Measurements from ENCODE around the gene STXBP5L. TPM values are rescaled to one million over a fixed set of nuclear protein-coding genes. Genes with fewer than 3 reads are reported as not detected.
"Not testable (repeated sequence)": the region's sequence is repeated elsewhere in the genome, so short reads cannot be mapped to it uniquely, and the experiment has no call there.

STXBP5L gene
- total RNA-seq, 2 donors from 2014 or later = not detected

DNA sequence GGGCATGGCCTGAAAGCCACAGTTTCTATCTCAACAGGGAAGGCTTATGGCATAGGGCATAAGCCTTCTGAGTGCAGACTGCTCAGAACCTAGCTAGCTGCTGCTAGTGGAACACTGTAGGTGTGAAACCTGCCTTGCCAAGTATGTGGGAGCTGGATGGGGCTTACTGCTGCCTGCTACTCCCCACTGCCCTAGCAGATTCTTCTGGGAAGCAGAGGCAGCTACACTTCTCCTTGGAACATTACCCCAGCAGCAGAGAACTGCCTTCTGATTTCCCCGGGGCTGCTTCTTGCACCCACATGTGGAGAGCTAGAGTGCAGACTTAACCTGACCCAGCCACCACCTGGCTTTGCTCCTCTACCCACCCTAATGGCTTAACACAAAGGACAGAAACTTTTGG, 422.1 kb downstream of the STXBP5L start:
- H3K27me3 Mint-ChIP-seq = peaks cover 7% of the 10 kb centered on the region
- H3K27ac Mint-ChIP-seq = no peak overlapping the region
- no peak overlapping the region for H3K4me3 Mint-ChIP-seq
- no peak for ATAC-seq
- H3K4me1 Mint-ChIP-seq = no peaks in the 10 kb centered on the region
- no peaks in the 10 kb centered on the region for H3K9me3 ChIP-seq (ENCODE audit: control insufficient read depth, low read length, poor library complexity, severe bottlenecking)
- H3K36me3 Mint-ChIP-seq (ENCODE audit: low read depth) = no peaks in the 10 kb centered on the region
- DNase-seq = no peak

DNA sequence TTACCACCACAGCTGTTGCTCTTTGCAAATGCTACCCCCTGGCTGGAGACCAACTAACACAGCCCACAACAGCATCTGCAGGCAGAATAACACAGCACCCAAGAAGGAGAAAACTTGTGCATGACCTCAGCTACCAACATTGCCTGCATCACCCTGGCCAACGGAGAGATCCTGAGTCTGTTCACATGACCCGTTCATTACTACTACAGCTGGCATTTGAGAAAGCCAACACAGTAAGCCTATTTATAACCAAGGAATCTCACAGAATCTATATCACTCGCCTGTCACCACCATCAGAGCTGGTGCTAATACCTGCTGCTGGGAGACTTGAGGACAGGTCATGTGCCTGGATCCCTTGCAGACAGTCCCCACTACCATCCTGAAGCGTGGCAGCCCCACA, 422.6 kb downstream of the STXBP5L start:
- H3K27me3 Mint-ChIP-seq = peaks cover 7% of the 10 kb centered on the region
- no peak overlapping the region for H3K4me3 Mint-ChIP-seq
- no peaks in the 10 kb centered on the region for H3K36me3 Mint-ChIP-seq (ENCODE audit: low read depth)
- no peak overlapping the region for H3K27ac Mint-ChIP-seq
- DNase-seq = no peak
- no peaks in the 10 kb centered on the region for H3K9me3 ChIP-seq (ENCODE audit: control insufficient read depth, low read length, poor library complexity, severe bottlenecking)
- no peak for ATAC-seq
- H3K4me1 Mint-ChIP-seq = no peaks in the 10 kb centered on the region

DNA sequence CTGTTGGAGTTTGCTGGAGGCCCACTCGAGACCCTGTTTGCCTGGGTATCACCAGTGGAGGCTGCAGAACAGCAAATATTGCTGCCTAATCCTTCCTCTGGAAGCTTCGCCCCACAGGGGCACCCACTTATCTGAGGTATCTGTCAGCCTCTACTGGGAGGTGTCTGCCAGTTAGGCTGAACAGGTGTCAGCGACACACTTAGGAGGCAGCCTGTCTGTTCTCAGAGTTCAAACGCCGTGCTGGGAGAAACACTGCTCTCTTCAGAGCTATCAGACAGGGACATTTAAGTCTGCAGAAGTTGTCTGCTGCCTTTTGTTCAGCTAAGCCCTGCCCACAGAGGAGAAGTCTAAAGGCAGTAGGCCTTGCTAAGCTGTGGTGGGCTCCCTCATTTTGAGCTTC, 448.0 kb downstream of the STXBP5L start:
- H3K27ac Mint-ChIP-seq; H3K36me3 Mint-ChIP-seq (ENCODE audit: low read depth); DNase-seq; H3K4me1 Mint-ChIP-seq; ATAC-seq; H3K9me3 ChIP-seq (ENCODE audit: control insufficient read depth, low read length, poor library complexity, severe bottlenecking); H3K4me3 Mint-ChIP-seq; H3K27me3 Mint-ChIP-seq: not testable (repeated sequence)

DNA sequence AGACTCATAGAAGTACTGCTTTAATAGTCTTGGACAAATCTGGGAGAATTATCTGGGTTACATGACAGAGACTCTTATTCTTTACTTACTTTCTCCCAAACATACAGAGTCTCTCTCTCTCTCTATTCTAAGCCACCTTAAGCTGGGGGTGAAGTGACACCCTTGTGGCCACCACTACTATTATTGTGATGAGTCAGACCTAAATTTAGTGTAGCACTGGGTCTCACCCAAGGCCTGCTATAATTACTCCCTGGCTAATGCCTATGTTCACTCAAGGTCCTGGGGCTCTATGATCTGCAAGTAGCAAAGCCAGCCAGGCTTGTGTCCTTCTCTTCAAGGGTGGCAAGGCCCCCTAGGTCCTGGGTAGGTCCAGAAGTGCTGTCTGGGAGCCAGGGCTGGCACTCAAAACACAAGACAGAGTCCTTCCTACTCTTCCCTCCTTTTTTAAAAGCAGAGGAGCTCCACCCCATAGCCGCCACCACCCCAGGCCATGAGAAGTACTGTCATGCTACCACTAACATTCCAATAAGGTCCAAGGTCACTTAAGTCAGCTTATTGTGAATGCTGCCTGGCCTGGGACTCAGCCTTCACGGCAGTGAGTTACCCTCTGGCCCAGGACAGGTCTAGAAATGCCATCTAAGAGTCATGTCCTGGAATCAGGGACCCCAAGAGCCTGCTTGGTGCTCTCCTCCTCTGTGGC, 454.2 kb downstream of the STXBP5L start:
- Mint-ChIP-seq H3K4me3 (no peak overlapping the region), H3K27me3 (no peaks in the 10 kb centered on the region), H3K27ac (no peak overlapping the region), H3K4me1 (no peaks in the 10 kb centered on the region), H3K36me3 (ENCODE audit: low read depth) (no peaks in the 10 kb centered on the region)
- no peaks in the 10 kb centered on the region for H3K9me3 ChIP-seq (ENCODE audit: control insufficient read depth, low read length, poor library complexity, severe bottlenecking)
- DNase-seq (no peak), ATAC-seq (no peak)

DNA sequence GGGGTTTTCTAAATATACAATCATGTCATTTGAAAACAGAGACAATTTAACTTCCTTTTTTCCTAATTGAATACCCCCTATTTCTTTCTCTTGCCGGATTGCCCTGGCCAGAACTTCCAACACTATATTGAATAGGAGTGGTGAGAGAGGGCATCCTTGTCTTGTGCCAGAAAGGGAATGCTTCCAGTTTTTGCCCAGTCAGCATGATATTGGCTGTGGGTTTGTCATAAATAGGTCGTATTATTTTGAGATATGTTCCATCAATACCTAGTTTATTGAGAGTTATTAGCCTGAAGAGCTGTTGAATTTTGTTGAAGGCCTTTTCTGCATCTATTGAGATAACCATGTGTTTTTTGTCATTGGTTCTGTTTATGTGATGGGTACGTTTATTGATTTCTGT, 480.3 kb downstream of the STXBP5L start:
- H3K27me3 Mint-ChIP-seq; ATAC-seq; DNase-seq; H3K9me3 ChIP-seq (ENCODE audit: control insufficient read depth, low read length, poor library complexity, severe bottlenecking); H3K27ac Mint-ChIP-seq; H3K4me1 Mint-ChIP-seq; H3K36me3 Mint-ChIP-seq (ENCODE audit: low read depth); H3K4me3 Mint-ChIP-seq: not testable (repeated sequence)

DNA sequence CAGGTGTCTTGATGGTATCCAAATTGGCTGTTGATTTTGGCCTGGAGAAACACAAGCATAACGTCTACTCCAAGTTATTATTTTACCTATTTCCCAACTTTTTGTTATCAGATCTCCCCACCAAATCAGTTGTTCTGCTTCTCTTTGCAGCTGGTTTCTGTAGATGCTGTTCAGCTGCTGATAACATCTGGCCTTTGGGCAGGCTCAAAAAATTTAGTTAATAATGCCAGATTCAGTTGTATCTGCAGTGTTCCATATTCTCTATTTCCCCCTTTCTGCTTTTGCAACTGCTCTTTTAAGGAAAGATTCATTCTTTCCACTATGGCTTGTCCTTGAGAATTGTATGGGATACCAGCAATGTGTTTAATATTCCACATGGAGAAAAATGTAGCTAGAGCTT, 488.0 kb downstream of the STXBP5L start:
- not testable (repeated sequence) for H3K36me3 Mint-ChIP-seq (ENCODE audit: low read depth); H3K4me1 Mint-ChIP-seq; H3K27ac Mint-ChIP-seq; H3K9me3 ChIP-seq (ENCODE audit: control insufficient read depth, low read length, poor library complexity, severe bottlenecking); DNase-seq; ATAC-seq; H3K4me3 Mint-ChIP-seq
- peaks cover 37% of the 10 kb centered on the region for H3K27me3 Mint-ChIP-seq

DNA sequence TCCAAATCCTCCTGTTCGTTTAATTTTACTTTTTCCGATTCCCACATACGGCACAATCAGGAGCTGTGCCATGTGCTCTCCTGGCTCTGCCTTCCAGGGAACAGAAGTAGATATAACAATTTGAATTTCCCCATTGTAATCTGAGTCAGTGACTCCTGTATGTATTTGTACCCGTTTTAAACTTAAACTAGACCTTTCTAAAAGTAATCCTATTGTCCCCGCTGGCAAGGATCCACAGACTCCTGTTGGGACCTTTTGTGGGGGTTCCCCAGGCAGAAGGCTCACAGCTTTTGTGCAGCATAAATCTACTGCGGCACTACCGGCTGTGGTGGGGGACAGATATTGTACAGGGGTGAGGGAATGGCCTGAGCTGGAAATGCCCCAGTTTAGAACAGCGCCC, 490.0 kb downstream of the STXBP5L start:
- not testable (repeated sequence) for H3K36me3 Mint-ChIP-seq (ENCODE audit: low read depth); DNase-seq; ATAC-seq; H3K4me3 Mint-ChIP-seq; H3K27ac Mint-ChIP-seq; H3K9me3 ChIP-seq (ENCODE audit: control insufficient read depth, low read length, poor library complexity, severe bottlenecking); H3K4me1 Mint-ChIP-seq
- peaks cover 31% of the 10 kb centered on the region for H3K27me3 Mint-ChIP-seq

DNA sequence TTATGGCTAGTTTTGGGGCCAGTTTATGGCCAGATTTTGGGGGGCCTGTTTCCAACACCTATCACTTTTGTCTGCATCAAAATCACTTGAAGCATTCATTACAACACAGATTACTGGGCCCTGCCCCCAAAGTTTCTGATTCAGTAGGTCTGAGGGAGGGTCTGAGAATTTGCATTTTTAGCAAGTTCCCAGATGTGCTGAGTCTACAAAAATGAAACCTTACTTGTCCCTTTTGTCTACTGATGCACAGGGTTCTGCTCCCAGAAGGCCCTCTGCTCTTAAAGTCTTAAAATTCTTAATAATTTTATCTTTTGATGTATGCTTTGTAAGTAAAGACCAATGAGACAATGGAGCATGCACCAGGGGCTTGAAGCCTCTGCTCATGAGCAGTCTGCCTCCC, 491.8 kb downstream of the STXBP5L start:
- ATAC-seq (no peak), DNase-seq (no peak)
- no peaks in the 10 kb centered on the region for H3K9me3 ChIP-seq (ENCODE audit: control insufficient read depth, low read length, poor library complexity, severe bottlenecking)
- Mint-ChIP-seq H3K4me1 (no peaks in the 10 kb centered on the region), H3K36me3 (ENCODE audit: low read depth) (peaks cover 3% of the 10 kb centered on the region), H3K27ac (no peak overlapping the region), H3K4me3 (no peak overlapping the region), H3K27me3 (peaks cover 31% of the 10 kb centered on the region)

DNA sequence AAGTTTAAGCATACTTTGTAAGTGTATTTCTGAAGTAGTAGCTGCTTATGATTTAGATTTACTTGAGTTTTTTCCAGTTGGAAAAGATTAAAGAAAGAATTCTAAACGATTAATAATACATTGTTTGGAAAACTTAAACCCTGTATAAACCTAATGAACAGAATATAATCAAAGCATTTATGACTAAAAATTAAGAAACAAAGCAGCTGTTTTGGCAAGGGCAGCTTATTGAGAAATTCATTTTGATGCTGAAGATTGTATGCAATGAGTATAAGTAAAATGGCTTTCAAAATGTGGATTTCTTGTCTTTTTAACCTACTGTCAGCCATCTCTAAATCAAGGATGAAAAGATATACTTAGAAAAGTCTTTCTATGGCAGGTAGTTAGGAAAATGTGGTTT, 497.6 kb downstream of the STXBP5L start:
- no peak for ATAC-seq
- H3K27me3 Mint-ChIP-seq = peaks cover 21% of the 10 kb centered on the region
- no peak overlapping the region for H3K4me3 Mint-ChIP-seq

DNA sequence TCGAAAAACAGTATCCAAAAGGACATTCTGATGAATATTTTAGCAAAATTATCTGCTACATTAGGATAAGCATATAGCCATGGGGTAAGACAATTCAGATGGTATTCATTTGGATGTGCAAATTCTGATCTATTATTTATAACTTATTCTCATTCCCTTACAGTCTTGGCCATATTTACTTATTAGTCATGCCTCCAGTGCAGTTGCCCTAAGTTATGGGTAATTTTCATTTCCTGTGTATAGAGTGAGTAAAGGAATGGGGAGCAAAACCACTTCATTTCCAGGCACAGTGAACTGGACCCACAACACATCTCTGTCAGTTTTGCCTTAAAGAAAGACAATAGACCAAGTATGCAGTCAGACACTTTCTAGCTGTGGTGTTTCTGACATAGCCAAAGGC, 503.5 kb downstream of the STXBP5L start:
- Mint-ChIP-seq H3K27ac (no peak overlapping the region), H3K4me3 (no peak overlapping the region), H3K27me3 (peaks cover 22% of the 10 kb centered on the region), H3K4me1 (peaks cover 8% of the 10 kb centered on the region), H3K36me3 (ENCODE audit: low read depth) (peaks cover 2% of the 10 kb centered on the region)
- H3K9me3 ChIP-seq (ENCODE audit: control insufficient read depth, low read length, poor library complexity, severe bottlenecking) = no peaks in the 10 kb centered on the region
- ATAC-seq (no peak), DNase-seq (no peak)

More for the DNA sequence above, 497.6 kb downstream of the STXBP5L start:
- no peak for DNase-seq
- H3K36me3 Mint-ChIP-seq (ENCODE audit: low read depth) = no peaks in the 10 kb centered on the region
- peaks cover 6% of the 10 kb centered on the region for H3K4me1 Mint-ChIP-seq
- no peaks in the 10 kb centered on the region for H3K9me3 ChIP-seq (ENCODE audit: control insufficient read depth, low read length, poor library complexity, severe bottlenecking)
- no peak overlapping the region for H3K27ac Mint-ChIP-seq

DNA sequence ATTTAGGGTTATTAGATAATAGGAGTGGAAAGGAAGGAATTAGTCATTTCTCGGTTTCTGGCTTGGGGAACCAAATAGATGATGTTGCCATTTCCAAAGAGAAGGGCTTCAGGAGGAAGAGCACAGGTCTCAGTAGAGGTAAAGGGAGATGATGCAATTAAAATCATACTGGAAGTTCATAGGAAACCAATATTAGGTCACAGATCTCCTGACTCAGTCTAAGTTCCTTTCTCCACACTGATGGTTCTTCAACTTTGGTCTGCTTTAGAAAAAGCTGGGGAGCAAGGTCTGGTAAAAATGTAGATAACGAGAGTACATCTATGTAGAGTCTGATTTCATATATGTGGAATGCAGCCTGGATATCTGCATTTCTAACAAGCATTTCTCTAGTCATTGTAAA, 506.9 kb downstream of the STXBP5L start:
- peaks cover 2% of the 10 kb centered on the region for H3K36me3 Mint-ChIP-seq (ENCODE audit: low read depth)
- no peak for DNase-seq
- H3K4me1 Mint-ChIP-seq = peaks cover 2% of the 10 kb centered on the region
- peaks cover 8% of the 10 kb centered on the region for H3K27me3 Mint-ChIP-seq
- H3K4me3 Mint-ChIP-seq = no peak overlapping the region
- no peaks in the 10 kb centered on the region for H3K9me3 ChIP-seq (ENCODE audit: control insufficient read depth, low read length, poor library complexity, severe bottlenecking)
- ATAC-seq = no peak
- no peak overlapping the region for H3K27ac Mint-ChIP-seq

DNA sequence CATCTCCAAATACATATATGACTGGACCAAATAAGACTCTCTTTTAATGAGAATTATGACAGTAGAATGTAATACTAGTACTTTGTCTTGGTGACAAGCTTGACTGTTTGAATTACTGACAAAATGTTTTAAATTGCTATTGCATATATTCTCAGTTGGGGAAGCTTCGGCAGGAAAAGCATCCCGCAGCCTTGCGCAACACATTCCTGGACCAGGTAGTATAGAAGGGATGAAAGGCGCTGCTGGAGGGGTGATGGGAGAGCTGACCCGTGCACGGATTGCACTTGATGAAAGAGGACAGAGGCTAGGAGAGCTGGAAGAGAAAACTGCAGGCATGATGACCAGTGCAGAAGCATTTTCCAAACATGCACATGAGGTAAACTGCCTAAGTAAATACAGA, 510.2 kb downstream of the STXBP5L start:
- Mint-ChIP-seq H3K4me3 (no peak overlapping the region), H3K27me3 (peaks cover 8% of the 10 kb centered on the region), H3K4me1 (peaks cover 2% of the 10 kb centered on the region), H3K27ac (no peak overlapping the region), H3K36me3 (ENCODE audit: low read depth) (peaks cover 3% of the 10 kb centered on the region)
- DNase-seq (no peak), ATAC-seq (no peak)
- H3K9me3 ChIP-seq (ENCODE audit: control insufficient read depth, low read length, poor library complexity, severe bottlenecking) = no peaks in the 10 kb centered on the region

DNA sequence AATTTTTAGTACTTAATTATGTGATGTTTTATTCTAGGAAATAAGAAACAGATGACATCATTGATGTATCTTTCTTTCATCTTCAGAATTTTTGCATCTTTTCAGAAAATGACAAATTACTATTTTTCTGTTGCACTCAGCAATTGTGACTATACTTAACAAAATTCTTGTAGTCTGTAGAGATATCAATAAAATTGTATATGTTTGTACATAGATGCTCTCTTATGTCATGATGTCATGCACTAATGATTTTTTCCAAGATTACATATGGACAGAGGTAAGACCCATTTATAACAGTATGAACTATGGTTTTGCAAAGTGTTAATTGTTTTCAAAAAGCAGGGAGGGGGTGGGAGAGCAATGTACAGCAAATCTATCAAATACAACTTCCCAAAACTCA, 516.5 kb downstream of the STXBP5L start:
- ATAC-seq (no peak), DNase-seq (no peak)
- no peaks in the 10 kb centered on the region for H3K27me3 Mint-ChIP-seq
- no peak overlapping the region for H3K4me3 Mint-ChIP-seq
- peaks cover 2% of the 10 kb centered on the region for H3K36me3 Mint-ChIP-seq (ENCODE audit: low read depth)
- H3K4me1 Mint-ChIP-seq = no peaks in the 10 kb centered on the region
- H3K27ac Mint-ChIP-seq = no peak overlapping the region
- H3K9me3 ChIP-seq (ENCODE audit: control insufficient read depth, low read length, poor library complexity, severe bottlenecking) = no peaks in the 10 kb centered on the region

DNA sequence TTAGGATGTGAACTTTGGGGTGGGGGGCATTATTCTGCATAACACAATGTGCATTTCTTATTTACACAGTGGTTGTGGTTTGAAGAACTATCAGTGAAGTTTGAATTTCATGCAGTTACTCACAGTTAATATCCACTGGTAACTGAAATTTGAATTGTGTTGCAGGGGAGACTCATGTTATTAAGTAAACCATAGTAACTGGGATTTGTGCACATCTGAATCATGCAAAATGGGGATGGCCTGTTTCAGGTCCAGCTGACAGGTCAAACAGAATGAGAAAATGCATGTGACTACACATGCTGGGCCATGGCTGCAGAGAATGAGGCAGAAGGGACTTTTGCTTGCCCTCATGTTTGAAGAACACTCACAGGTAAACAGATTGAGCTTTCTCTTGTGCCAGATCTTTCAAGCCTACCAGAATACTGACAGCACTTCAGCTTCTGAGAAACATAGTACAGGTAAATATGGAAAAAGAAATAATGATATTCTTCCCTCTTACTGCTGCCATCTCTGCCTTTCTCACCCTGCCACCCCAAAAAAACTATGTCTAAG, 522.7 kb downstream of the STXBP5L start:
- ATAC-seq = no peak
- no peak for DNase-seq
- Mint-ChIP-seq H3K36me3 (ENCODE audit: low read depth) (no peaks in the 10 kb centered on the region), H3K4me1 (peaks cover 9% of the 10 kb centered on the region), H3K27ac (no peak overlapping the region), H3K4me3 (no peak overlapping the region), H3K27me3 (no peaks in the 10 kb centered on the region)
- no peaks in the 10 kb centered on the region for H3K9me3 ChIP-seq (ENCODE audit: control insufficient read depth, low read length, poor library complexity, severe bottlenecking)
